Activated gamma-delta T cell treated with Interleukin-2 at 50 U/mL for 16 hours (primary cell): ENCODE data around the gene SLC26A8.
"Not testable (repeated sequence)": the region's sequence is repeated elsewhere in the genome, so short reads cannot be mapped to it uniquely, and the experiment has no call there.

Experiments used
- DNase-seq: peaks from one replicate; pipeline ENCODE4 v3.0.0-alpha.2; 2020

The SLC26A8 gene

DNA sequence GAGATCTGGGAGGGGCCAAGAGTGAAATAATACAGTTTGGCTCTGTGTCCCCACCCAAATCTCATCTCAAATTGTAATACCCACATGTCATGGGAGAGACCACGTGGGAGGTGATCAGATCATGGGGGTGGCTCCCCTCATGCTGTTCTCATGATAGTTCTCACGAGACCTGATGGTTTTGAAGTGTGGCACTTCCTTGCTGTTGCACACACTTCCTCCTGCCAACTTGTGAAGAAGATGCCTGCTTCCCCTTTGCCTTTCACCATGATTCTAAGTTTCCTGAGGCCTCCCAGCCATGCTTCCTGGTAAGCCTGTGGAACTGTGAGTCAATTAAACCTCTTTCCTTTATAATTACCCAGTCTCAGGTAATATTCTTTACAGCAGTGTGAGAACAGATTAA is 114.9 kb downstream of the SLC26A8 start:
- not testable (repeated sequence) for DNase-seq

DNA sequence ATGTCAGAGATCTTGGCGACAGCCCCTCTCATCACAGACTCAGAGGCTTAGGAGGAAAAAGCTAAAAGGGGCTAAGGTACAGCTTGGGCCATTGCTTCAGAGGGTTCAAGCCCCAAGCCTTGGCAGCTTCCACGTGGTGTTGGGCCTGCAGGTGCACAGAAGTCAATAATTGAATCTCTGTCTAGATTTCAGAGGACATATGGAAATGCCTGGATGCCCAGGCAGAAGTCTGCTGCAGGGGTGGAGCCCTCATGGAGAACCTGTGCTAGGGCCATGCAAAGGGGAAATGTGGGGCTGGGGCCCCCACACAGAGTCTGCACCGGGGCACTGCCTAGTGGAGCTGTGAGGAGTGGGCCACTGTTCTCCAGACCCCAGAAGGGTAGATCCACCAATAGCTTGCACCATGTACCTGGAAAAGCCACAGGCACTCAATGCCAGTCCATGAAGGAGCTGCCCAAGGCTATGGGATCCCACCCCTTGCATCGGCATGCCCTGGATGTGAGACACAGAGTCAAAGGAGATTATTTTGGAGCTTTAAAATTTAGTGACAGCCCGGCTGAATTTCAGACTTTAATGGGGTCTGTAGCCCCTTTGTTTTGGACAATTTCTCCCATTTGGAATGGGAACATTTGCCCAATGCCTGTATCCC is 115.6 kb downstream of the SLC26A8 start:
- DNase-seq, result not testable (repeated sequence)

DNA sequence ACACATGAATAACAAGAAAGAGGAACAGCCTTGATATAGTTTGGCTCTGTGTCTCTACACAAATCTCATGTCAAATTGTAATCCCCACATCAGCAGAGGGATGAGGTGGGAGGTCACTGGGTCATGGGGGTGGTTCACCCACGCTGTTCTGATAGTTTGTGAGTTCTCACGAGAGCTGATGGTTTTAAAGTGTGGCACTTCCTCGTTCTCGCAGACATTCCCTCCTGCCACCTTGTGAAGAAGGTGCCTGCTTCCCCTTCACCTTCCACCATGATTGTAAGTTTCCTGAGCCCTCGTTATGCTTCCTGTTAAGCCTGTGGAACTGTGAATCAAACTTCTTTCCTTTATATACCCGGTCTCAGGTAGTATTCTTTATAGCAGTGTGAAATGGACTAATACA is 116.7 kb downstream of the SLC26A8 start:
- no peak for DNase-seq

- no peak for DNase-seq
Measured at GRCh38 chr6:35906499-35906846, 118.0 kb downstream of the SLC26A8 start.

GRCh38 chr6:35905841-35906498 is 118.5 kb downstream of the SLC26A8 start:
- no peak for DNase-seq

- no peak for DNase-seq
Measured at GRCh38 chr6:35905141-35905785, 119.2 kb downstream of the SLC26A8 start.

GRCh38 chr6:35903679-35904078 is 120.8 kb downstream of the SLC26A8 start:
- no peak for DNase-seq

DNA sequence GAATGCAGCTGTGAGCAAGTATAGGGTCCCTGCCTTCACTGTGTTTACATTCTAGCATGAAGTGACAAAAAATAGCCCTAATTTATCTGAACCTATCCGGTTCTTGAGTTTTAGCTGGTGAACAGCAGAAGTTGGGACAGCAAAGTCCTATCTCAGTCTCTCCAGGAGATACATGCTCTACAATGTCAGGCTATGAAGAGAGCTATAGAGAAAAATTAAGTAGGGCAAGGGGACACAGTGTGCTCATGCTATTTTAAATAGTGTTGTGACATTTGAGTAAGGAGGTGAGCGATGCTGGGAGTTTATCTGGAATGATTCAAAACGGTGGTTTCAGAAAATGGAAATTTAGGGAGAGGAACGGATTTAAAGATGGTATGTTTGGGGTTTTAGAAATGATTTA is 124.0 kb downstream of the SLC26A8 start:
- no peak for DNase-seq

- no peak for DNase-seq
Measured at GRCh38 chr6:35898003-35898402, 126.4 kb downstream of the SLC26A8 start.

DNA sequence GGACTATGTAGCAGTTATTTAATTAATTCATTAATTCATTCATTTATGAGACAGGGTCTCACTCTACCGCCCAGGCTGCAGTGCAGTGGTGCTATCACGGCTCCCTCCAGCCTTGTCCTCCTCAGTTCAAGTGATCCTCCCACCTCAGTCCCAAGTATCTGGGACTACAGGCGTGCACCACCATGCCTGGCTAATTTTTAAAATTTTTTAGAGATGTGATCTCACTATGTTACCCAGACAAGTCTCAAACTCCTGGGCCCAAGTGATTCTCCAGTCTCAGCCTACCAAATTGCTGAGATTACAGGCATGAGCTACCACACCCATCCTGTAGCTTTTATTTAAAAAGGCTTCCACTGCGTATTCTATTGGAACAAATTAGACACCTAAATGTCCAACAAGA is 127.0 kb downstream of the SLC26A8 start:
- DNase-seq, result no peak

DNA sequence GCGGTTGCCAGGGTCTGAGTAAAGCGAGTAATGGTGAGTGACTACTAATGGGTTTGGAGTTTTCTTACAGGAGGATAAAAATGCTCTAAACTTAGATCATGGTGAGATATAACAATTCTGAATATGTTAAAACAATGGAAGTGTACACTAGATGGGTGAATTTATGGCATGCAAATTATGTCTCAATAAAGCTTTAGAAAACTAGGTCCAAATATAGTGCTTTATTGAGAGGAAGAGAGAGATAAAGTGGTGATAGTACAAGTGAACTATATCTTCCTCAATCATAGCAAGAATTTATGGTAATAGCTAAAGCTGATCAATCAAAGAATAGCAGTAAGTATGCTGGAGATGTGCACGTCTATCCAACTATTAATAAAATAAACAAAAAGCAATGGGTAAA is 127.4 kb downstream of the SLC26A8 start:
- DNase-seq, result no peak

DNA sequence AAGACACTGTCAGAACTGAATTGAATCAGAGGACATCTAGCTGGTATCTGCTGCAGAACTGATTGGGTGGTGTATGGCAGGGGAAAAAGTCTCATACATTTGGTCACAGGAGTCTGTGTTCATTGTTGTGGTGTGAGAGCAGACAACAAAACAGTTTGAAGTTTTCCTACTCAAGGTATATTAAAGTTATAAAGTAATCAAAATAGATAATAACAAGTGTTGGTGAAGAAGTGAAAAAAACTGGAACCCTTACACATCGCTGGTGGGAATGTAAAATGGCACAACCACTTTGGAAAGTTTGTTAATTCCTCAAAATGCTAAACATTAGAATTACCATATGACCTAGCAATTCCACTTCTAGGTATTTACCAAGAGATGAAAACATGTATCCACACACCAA is 128.2 kb downstream of the SLC26A8 start:
- no peak for DNase-seq

GRCh38 chr6:35895560-35895959 is 128.9 kb downstream of the SLC26A8 start:
- DNase-seq, result no peak

- no peak for DNase-seq
Measured at GRCh38 chr6:35894776-35895175, 129.7 kb downstream of the SLC26A8 start.
